Amygdala (tissue), 56 donors: ENCODE measurements around the gene PARP12.

ENCODE experiments used
- DNase-seq, 56 donors: peaks; one replicate each; lab custom pipeline; 2025; lab: John Stamatoyannopoulos, UW

PARP12 gene

GRCh38 chr7:139995017-139995915, 67.5 kb downstream of the PARP12 start:
- DNase-seq = peak in 45 of 56 donors; percentile 9 to 82 (median 53)

- peak in 7 of 56 donors; percentile 8 to 22 (median 15) for DNase-seq
Measured at GRCh38 chr7:139994356-139994755, 68.4 kb downstream of the PARP12 start.

GRCh38 chr7:139993592-139993991, 69.2 kb downstream of the PARP12 start:
- no peak for DNase-seq

- no peak for DNase-seq
Measured at GRCh38 chr7:139993169-139993568, 69.6 kb downstream of the PARP12 start.

GRCh38 chr7:139992353-139993044, 70.3 kb downstream of the PARP12 start:
- DNase-seq = no peak

GRCh38 chr7:139991911-139992310, 70.8 kb downstream of the PARP12 start:
- DNase-seq = no peak

- DNase-seq = no peak
Measured at GRCh38 chr7:139991269-139991666, 71.5 kb downstream of the PARP12 start.

GRCh38 chr7:139990571-139991268, 72.0 kb downstream of the PARP12 start:
- DNase-seq = no peak

- no peak for DNase-seq
Measured at GRCh38 chr7:139990142-139990535, 72.6 kb downstream of the PARP12 start.

GRCh38 chr7:139989366-139990141, 73.2 kb downstream of the PARP12 start:
- DNase-seq = no peak

- DNase-seq = no peak
Measured at GRCh38 chr7:139987691-139988516, 74.8 kb downstream of the PARP12 start.

GRCh38 chr7:139985811-139986210, 76.9 kb downstream of the PARP12 start:
- DNase-seq = no peak

GRCh38 chr7:139984642-139985539, 77.9 kb downstream of the PARP12 start:
- DNase-seq = no peak

- DNase-seq = no peak
Measured at GRCh38 chr7:139982927-139983920, 79.5 kb downstream of the PARP12 start.

GRCh38 chr7:139981511-139981895, 81.2 kb downstream of the PARP12 start:
- DNase-seq = no peak

- no peak for DNase-seq
Measured at GRCh38 chr7:139976838-139977656, 85.7 kb downstream of the PARP12 start.
